IMR-90 (cell line): ENCODE results near the gene ELAVL4. TPM values are rescaled to one million over a fixed set of nuclear protein-coding genes. Genes with fewer than 3 reads are reported as not detected.

Experiments used
- ATAC-seq: fragments of 200-7000 bp; cut with Tn5 transposase; 2 replicates; pipeline ENCODE4 v1.9.1; 2020; ENCODE audit warnings: low read depth, mild to moderate bottlenecking, moderate library complexity
- BruUV-seq: library from RNA; stranded (reverse); fragments of 400-500 nt; replicated peaks from 2 replicates; lab custom pipeline; 2021; lab: Mats Ljungman, UMichigan
- CTCF ChIA-PET: fragments of 300-600 bp; formaldehyde crosslinking; extraction: SDS; loops from one replicate; lab custom pipeline; 2021; ENCODE audit warnings: antibody characterized with exemption; lab: Yijun Ruan, JAX
- POLR2A ChIA-PET: fragments of 300-600 bp; sonication (Branson Sonifier 250); formaldehyde crosslinking; loops from one replicate; lab custom pipeline; 2022; ENCODE audit warnings: antibody characterized with exemption; ENCODE audit not compliant: unreplicated experiment; lab: Charles Lee
- DNase-seq: peaks from one replicate; pipeline ENCODE4 v3.0.0; 2013
- H2AFZ ChIP-seq: replicated peaks from 2 replicates; pipeline ENCODE3; 2013; ENCODE audit warnings: low read length, mild to moderate bottlenecking; ENCODE audit not compliant: poor library complexity
- H2AK5ac ChIP-seq: 2 replicates; pipeline ENCODE4 v1.6.1; 2013; ENCODE audit warnings: low read depth, low read length, inconsistent platforms
- H2AK9ac ChIP-seq: replicated peaks from 2 replicates; pipeline ENCODE3; 2013; ENCODE audit warnings: mild to moderate bottlenecking, low read depth, low read length, moderate library complexity; ENCODE audit not compliant: poor library complexity
- H2BK120ac ChIP-seq: 2 replicates; pipeline ENCODE4 v1.6.1; 2013; ENCODE audit warnings: low read depth, low read length, inconsistent platforms
- H2BK15ac ChIP-seq: 3 replicates; pipeline ENCODE4 v1.6.1; 2013; ENCODE audit warnings: low read depth, low read length, inconsistent platforms
- H2BK20ac ChIP-seq: 2 replicates; pipeline ENCODE4 v1.6.1; 2013; ENCODE audit warnings: low read depth, mild to moderate bottlenecking, inconsistent platforms, low read length, moderate library complexity
- H2BK5ac ChIP-seq: 2 replicates; pipeline ENCODE4 v1.6.1; 2013; ENCODE audit warnings: mild to moderate bottlenecking, low read depth, low read length, inconsistent platforms; ENCODE audit not compliant: poor library complexity, severe bottlenecking
- H3K14ac ChIP-seq: replicated peaks from 2 replicates; pipeline ENCODE4 v1.6.1; 2013; ENCODE audit warnings: low read depth, low read length, inconsistent platforms
- H3K18ac ChIP-seq: 2 replicates; pipeline ENCODE4 v1.6.1; 2013; ENCODE audit warnings: low read depth, low read length, control low read depth
- H3K23ac ChIP-seq: 2 replicates; pipeline ENCODE4 v1.6.1; 2013; ENCODE audit warnings: low read depth, low read length, inconsistent platforms
- H3K27ac ChIP-seq: 2 replicates; pipeline ENCODE4 v1.5.1; 2013; ENCODE audit warnings: mild to moderate bottlenecking, control low read depth, low read length; ENCODE audit not compliant: insufficient read depth
- H3K27me3 ChIP-seq: 2 replicates; pipeline ENCODE4 v1.6.1; 2013; ENCODE audit warnings: low read length; ENCODE audit not compliant: control insufficient read depth, insufficient read depth
- H3K36me3 ChIP-seq: 2 replicates; pipeline ENCODE4 v1.6.1; 2013; ENCODE audit warnings: low read length, mixed read lengths; ENCODE audit not compliant: control insufficient read depth, insufficient read depth
- H3K4ac ChIP-seq: 2 replicates; pipeline ENCODE4 v1.6.1; 2013; ENCODE audit warnings: low read depth, low read length, inconsistent platforms
- H3K4me1 ChIP-seq: 2 replicates; pipeline ENCODE4 v1.6.1; 2013; ENCODE audit warnings: low read length, mixed read lengths; ENCODE audit not compliant: control insufficient read depth, insufficient read depth
- H3K4me2 ChIP-seq: 2 replicates; pipeline ENCODE4 v1.6.1; 2013; ENCODE audit warnings: low read depth, mild to moderate bottlenecking, control low read depth, low read length, moderate library complexity
- H3K4me3 ChIP-seq: 2 replicates; pipeline ENCODE4 v1.5.1; 2013; ENCODE audit warnings: low read depth, mild to moderate bottlenecking, control low read depth, low read length, moderate library complexity; ENCODE audit not compliant: insufficient read depth
- H3K56ac ChIP-seq: 2 replicates; pipeline ENCODE4 v1.6.1; 2013; ENCODE audit warnings: low read length, inconsistent platforms; ENCODE audit not compliant: insufficient read depth; ENCODE audit errors: extremely low read depth
- H3K79me1 ChIP-seq, 2 experiments: 2 replicates each; pipeline ENCODE4 v1.6.1; 2013; ENCODE audit warnings: low read length in 2 of 2, inconsistent platforms in 1 of 2, low read depth in 1 of 2
- H3K9ac ChIP-seq: 2 replicates; pipeline ENCODE4 v1.6.1; 2013; ENCODE audit warnings: low read depth, low read length, control low read depth
- H3K9me1 ChIP-seq: 2 replicates; pipeline ENCODE4 v1.6.1; 2013; ENCODE audit warnings: low read length, inconsistent platforms; ENCODE audit not compliant: insufficient read depth
- H3K9me3 ChIP-seq: 2 replicates; pipeline ENCODE4 v1.6.1; 2013; ENCODE audit warnings: low read length; ENCODE audit not compliant: control insufficient read depth, insufficient read depth
- H4K20me1 ChIP-seq: 2 replicates; pipeline ENCODE4 v1.6.1; 2013; ENCODE audit warnings: low read length, inconsistent platforms; ENCODE audit not compliant: insufficient read depth
- H4K5ac ChIP-seq: 2 replicates; pipeline ENCODE4 v1.6.1; 2013; ENCODE audit warnings: mild to moderate bottlenecking, low read depth, low read length, control low read depth
- H4K8ac ChIP-seq, 2 experiments: 2 replicates each; pipeline ENCODE4 v1.6.1; 2013; ENCODE audit warnings: low read depth in 2 of 2, low read length in 2 of 2, control low read depth in 1 of 2, inconsistent platforms in 1 of 2
- H4K91ac ChIP-seq: 2 replicates; pipeline ENCODE4 v1.6.1; 2013; ENCODE audit warnings: low read depth, low read length, inconsistent platforms; ENCODE audit not compliant: insufficient read depth
- BHLHE40 ChIP-seq: fragments of 150-350 bp; IDR thresholded peaks from 2 replicates; pipeline ENCODE4 v1.6.1; 2016; ENCODE audit warnings: mild to moderate bottlenecking, low read depth, low read length
- CHD1 ChIP-seq: IDR thresholded peaks from 2 replicates; pipeline ENCODE4 v1.6.1; 2012; ENCODE audit warnings: low read depth, low read length, improper control_type of control experiment
- FOS ChIP-seq: fragments of 150-350 bp; IDR thresholded peaks from 2 replicates; pipeline ENCODE4 v1.6.1; 2016; ENCODE audit warnings: low read depth, low read length
- MAFK ChIP-seq: IDR thresholded peaks from 2 replicates; pipeline ENCODE4 v1.6.1; 2012; ENCODE audit warnings: low read depth, low read length, improper control_type of control experiment
- MAZ ChIP-seq: IDR thresholded peaks from 2 replicates; pipeline ENCODE4 v1.6.1; 2012; ENCODE audit warnings: low read depth, mild to moderate bottlenecking, low read length, improper control_type of control experiment, moderate library complexity, borderline replicate concordance
- MXI1 ChIP-seq: IDR thresholded peaks from 2 replicates; pipeline ENCODE4 v1.6.1; 2012; ENCODE audit warnings: low read depth, mild to moderate bottlenecking, low read length, moderate library complexity, borderline replicate concordance
- NFE2L2 ChIP-seq: fragments of 150-350 bp; IDR thresholded peaks from 2 replicates; pipeline ENCODE4 v1.6.1; 2016; ENCODE audit warnings: low read depth, mild to moderate bottlenecking, low read length
- RAD21 ChIP-seq: IDR thresholded peaks from 2 replicates; pipeline ENCODE4 v1.6.1; 2012; ENCODE audit warnings: low read length, improper control_type of control experiment
- RCOR1 ChIP-seq: IDR thresholded peaks from 2 replicates; pipeline ENCODE4 v1.6.1; 2012; ENCODE audit warnings: mild to moderate bottlenecking, low read length, improper control_type of control experiment; ENCODE audit not compliant: insufficient replicate concordance
- RFX5 ChIP-seq: IDR thresholded peaks from 2 replicates; pipeline ENCODE4 v1.8.0; 2012; ENCODE audit warnings: low read depth, mild to moderate bottlenecking, low read length, moderate library complexity
- SMC3 ChIP-seq: fragments of 150-350 bp; IDR thresholded peaks from 2 replicates; pipeline ENCODE4 v1.6.1; 2016; ENCODE audit warnings: low read depth, mild to moderate bottlenecking, antibody characterized with exemption, low read length, moderate library complexity
- WGBS, 2 experiments: methylation state at CpG; one replicate each; pipeline versions ENCODE4 v1.1.5 to v1.1.7; 2013; ENCODE audit warnings: missing lambda C conversion rate in 2 of 2; ENCODE audit not compliant: insufficient read length in 1 of 2; ENCODE audit errors: extremely low coverage in 2 of 2; 5-methylcytosine and 5-hydroxymethylcytosine counted together
- dilution Hi-C: fragments of 300-500 bp; cut with HindIII; formaldehyde crosslinking; loops from one replicate; pipeline ENCODE4 v1.14.3; 2018; ENCODE audit warnings: low sequenced_read_pairs; ENCODE audit not compliant: unreplicated experiment
- in situ Hi-C: fragments of 300-500 bp; cut with MboI; formaldehyde crosslinking; loops from 3 replicates; pipeline ENCODE4 v1.14.3; 2019; ENCODE audit warnings: low sequenced_read_pairs, inconsistent platforms, mixed read lengths
- intact Hi-C: fragments of 100-400 bp; cut with micrococcal nuclease; formaldehyde crosslinking; loops from 2 replicates; pipeline ENCODE4 v1.10.0; 2022
- polyA plus RNA-seq, 3 experiments: library from polyadenylated mRNA; depleted of rRNA; stranded (reverse); fragments of >200 nt; gene quantifications; 2 replicates each; pipeline ENCODE4 v1.2.3, GENCODE V29; 2012; ENCODE audit warnings: low replicate concordance in 1 of 3
- total RNA-seq: library from RNA; depleted of rRNA; stranded (reverse); fragments of >200 nt; gene quantifications from 2 replicates; pipeline ENCODE4 v1.2.3, GENCODE V29; 2012
- TF ChIP-seq, protein P1 (sequence below): conservative IDR thresholded peaks from 2 replicates; pipeline ENCODE4 v1.5.1; 2012; ENCODE audit warnings: mild to moderate bottlenecking, low read depth, low read length, improper control_type of control experiment
- TF ChIP-seq, protein P2 (sequence below): fragments of 150-350 bp; IDR thresholded peaks from 2 replicates; pipeline ENCODE4 v1.6.1; 2017; ENCODE audit warnings: mild to moderate bottlenecking, antibody characterized with exemption, low read length, low read depth
- TF ChIP-seq, protein P3 (sequence below): fragments of 150-350 bp; IDR thresholded peaks from 2 replicates; pipeline ENCODE4 v1.6.1; 2016; ENCODE audit warnings: low read depth, mild to moderate bottlenecking, low read length, moderate library complexity, borderline replicate concordance

ELAVL4 gene
- total and polyA plus RNA-seq, 2 of the 4 experiments (the other 2 are of a cell fraction) = not detected

DNA sequence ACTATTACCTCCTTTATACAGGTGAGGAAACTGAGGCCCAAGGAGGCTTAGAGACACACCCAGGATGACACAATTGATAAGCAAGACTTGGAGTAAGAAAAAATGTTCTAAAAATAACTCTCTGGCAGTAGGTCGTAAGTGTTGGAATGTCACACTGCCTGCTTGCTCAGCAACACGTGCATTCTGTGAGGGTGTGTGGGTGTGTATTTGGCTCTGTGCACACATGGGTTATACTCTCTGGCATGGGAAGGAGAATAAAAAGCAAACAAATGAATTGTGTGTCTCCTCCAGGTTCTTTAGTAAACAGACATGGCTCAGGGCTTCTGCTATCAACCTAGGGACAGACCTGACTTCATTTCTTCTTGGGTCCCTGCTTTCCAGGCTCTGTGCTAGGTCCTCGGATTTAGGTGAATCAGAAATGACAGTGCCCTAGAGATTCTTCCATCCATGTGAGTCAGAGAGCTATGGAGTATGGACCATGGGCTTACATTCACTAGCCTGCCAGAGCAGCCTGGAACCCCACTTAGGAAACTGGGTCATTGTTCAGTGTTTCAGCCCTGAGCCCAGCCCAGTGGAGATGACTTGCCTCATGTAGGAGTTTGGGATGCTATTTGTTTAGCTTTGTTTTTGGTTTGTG lies 72.4 kb downstream of the ELAVL4 start:
- H3K4ac ChIP-seq = no peak overlapping the region
- no peak overlapping the region for H3K4me2 ChIP-seq
- H3K14ac ChIP-seq = no peak overlapping the region
- no peaks in the 10 kb centered on the region for H3K4me1 ChIP-seq
- POLR2A ChIA-PET = no interaction called here
- no peak overlapping the region for H2AK9ac ChIP-seq
- no peak overlapping the region for H3K4me3 ChIP-seq
- H3K27ac ChIP-seq = no peak overlapping the region
- no peaks in the 10 kb centered on the region for H3K9me1 ChIP-seq
- dilution Hi-C loops (no loop called here), intact Hi-C loops (no loop called here), in situ Hi-C loops (no loop called here)
- H2BK15ac ChIP-seq = no peak overlapping the region
- no peak overlapping the region for H2BK20ac ChIP-seq
- no peak overlapping the region for H4K91ac ChIP-seq
- no peak overlapping the region for H4K8ac ChIP-seq
- H2AK5ac ChIP-seq = no peak overlapping the region
- H2AFZ ChIP-seq = no peak overlapping the region
- ATAC-seq = no peak
- no peak for DNase-seq
- H3K27me3 ChIP-seq = no peaks in the 10 kb centered on the region
- H3K9me3 ChIP-seq = peaks cover 3% of the 10 kb centered on the region; the same call in 1 of the 2 replicates
- TF ChIP-seq MXI1 (no peak), MAZ (no peak), FOS (no peak), NFE2L2 (no peak), RAD21 (no peak), SMC3 (no peak), RCOR1 (no peak), CHD1 (no peak), MAFK (no peak), RFX5 (no peak), BHLHE40 (no peak)
- TF ChIP-seq, protein P1, sequence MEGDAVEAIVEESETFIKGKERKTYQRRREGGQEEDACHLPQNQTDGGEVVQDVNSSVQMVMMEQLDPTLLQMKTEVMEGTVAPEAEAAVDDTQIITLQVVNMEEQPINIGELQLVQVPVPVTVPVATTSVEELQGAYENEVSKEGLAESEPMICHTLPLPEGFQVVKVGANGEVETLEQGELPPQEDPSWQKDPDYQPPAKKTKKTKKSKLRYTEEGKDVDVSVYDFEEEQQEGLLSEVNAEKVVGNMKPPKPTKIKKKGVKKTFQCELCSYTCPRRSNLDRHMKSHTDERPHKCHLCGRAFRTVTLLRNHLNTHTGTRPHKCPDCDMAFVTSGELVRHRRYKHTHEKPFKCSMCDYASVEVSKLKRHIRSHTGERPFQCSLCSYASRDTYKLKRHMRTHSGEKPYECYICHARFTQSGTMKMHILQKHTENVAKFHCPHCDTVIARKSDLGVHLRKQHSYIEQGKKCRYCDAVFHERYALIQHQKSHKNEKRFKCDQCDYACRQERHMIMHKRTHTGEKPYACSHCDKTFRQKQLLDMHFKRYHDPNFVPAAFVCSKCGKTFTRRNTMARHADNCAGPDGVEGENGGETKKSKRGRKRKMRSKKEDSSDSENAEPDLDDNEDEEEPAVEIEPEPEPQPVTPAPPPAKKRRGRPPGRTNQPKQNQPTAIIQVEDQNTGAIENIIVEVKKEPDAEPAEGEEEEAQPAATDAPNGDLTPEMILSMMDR = no peak
- TF ChIP-seq, protein P2, sequence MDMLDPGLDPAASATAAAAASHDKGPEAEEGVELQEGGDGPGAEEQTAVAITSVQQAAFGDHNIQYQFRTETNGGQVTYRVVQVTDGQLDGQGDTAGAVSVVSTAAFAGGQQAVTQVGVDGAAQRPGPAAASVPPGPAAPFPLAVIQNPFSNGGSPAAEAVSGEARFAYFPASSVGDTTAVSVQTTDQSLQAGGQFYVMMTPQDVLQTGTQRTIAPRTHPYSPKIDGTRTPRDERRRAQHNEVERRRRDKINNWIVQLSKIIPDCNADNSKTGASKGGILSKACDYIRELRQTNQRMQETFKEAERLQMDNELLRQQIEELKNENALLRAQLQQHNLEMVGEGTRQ = no peak
- TF ChIP-seq, protein P3, sequence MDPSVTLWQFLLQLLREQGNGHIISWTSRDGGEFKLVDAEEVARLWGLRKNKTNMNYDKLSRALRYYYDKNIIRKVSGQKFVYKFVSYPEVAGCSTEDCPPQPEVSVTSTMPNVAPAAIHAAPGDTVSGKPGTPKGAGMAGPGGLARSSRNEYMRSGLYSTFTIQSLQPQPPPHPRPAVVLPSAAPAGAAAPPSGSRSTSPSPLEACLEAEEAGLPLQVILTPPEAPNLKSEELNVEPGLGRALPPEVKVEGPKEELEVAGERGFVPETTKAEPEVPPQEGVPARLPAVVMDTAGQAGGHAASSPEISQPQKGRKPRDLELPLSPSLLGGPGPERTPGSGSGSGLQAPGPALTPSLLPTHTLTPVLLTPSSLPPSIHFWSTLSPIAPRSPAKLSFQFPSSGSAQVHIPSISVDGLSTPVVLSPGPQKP = no peak
- no peak overlapping the region for H4K5ac ChIP-seq
- no peak overlapping the region for H3K18ac ChIP-seq
- WGBS, 2 experiments = no CpG with 5 or more reads among the region's 3 CpGs
- no peak overlapping the region for H3K23ac ChIP-seq
- H3K56ac ChIP-seq = no peak overlapping the region
- H2BK5ac ChIP-seq = no peak overlapping the region
- H3K36me3 ChIP-seq = no peaks in the 10 kb centered on the region
- H4K20me1 ChIP-seq = no peaks in the 10 kb centered on the region
- no peaks in the 10 kb centered on the region for H3K79me1 ChIP-seq
- no peak overlapping the region for H2BK120ac ChIP-seq
- no TSS peak for BruUV-seq
- no peak overlapping the region for H3K9ac ChIP-seq
- CTCF ChIA-PET = no interaction called here
